HG03457 (cell line): Measurements from ENCODE around the gene ZNF446.
"Not testable (repeated sequence)": the region's sequence is repeated elsewhere in the genome, so short reads cannot be mapped to it uniquely, and the experiment has no call there.

ENCODE experiments used
- ATAC-seq: cut with Tn5 transposase; IDR thresholded peaks from one replicate; pipeline ENCODE4 v1.9.1; 2021; ENCODE audit warnings: moderate number of reproducible peaks; ENCODE audit not compliant: unreplicated experiment

The ZNF446 gene

DNA sequence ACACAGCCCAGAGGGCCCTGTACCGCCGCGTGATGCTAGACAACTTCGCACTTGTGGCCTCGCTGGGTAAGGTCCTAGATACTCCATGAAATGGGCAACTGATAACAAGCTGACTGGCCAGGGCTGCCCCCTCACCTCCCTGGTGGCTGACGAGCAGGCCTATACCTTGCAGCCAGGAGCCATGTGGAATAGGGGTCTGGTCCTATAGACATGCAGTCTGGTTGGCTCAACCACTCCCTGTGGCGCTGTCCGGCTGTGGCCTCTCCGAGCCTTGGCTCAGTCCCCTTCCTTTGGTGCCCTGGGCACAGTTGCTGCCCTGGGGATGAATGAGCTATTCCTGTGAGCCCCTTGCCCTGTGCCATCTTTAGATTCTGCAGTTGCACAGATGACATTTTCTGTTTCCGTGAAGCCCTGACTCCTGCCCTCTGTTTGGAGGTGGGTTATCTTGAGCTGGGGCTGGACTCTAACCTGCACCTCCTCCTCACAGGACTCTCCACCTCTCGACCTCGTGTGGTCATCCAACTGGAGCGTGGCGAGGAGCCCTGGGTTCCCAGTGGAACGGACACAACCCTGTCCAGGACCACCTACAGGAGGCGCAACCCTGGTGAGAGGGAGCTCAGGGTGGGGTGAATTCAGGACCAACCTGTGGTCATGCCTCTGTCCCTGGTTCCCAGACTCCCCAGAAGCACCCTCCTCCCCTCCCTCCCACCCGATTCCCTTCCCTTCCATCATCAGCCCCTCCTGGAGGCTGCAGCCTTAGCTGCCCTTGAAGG is 6.7 kb upstream of the ZNF446 start:
- no peak for ATAC-seq

DNA sequence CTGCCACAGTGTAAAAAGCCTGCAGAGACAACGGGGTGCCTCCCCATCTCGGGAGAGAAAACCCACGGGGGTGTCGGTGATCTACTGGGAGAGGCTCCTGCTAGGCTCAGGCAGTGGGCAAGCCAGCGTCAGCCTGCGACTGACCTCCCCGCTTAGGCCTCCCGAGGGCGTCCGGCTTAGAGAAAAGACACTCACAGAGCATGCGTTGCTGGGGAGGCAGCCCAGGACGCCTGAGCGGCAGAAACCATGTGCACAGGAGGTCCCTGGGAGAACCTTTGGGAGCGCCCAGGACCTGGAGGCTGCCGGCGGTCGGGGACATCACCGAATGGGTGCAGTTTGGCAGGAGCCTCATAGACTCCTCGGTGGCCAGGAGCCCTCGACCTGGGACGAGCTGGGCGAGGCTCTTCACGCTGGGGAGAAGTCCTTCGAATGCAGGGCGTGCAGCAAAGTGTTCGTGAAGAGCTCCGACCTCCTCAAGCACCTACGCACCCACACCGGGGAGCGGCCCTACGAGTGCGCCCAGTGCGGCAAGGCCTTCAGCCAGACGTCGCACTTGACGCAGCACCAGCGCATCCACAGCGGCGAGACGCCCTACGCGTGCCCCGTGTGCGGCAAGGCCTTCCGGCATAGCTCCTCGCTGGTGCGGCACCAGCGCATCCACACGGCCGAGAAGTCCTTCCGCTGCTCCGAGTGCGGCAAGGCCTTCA is 5.2 kb upstream of the ZNF446 start:
- ATAC-seq = not testable (repeated sequence)

GRCh38 chr19:58471736-58472135 is 4.4 kb upstream of the ZNF446 start:
- no peak for ATAC-seq

GRCh38 chr19:58473775-58474174 is 2.4 kb upstream of the ZNF446 start:
- no peak for ATAC-seq

DNA sequence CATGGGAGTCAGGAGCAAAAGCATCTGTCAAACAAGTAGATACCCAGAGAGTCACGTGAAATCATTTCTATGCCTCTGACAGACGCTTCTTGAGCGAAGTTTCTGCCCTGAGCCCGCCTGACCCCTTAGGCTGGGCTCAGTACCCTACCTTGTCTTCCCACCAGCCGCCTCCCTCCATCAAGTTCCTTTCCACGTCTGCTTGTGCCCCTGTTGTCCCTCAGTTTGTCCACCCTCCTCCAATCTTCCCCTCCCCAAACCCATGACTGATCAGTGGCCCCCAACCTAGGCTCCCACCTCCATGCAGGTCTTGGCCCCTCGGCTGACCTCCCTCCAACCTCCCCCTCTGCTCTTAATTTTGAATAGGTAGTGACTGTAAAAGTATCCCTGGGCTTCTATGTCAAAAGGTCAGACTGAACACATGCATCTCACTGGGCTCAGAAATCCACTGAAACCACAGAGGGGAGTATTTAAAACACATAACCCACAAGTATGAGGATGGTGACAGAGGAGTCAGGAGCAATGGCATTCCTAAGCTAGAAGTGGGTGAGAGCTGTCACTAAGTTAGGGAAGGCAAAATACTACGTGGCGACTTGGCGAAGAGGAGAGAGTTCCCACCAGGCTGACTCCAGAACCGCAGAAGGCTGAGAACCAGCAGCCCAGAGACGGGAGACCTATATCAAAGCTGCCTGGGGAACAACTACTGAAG is 1.7 kb upstream of the ZNF446 start:
- ATAC-seq = no peak

GRCh38 chr19:58474997-58475713 is 997 bp upstream of the ZNF446 start:
- ATAC-seq = no peak

GRCh38 chr19:58476498-58477015 is 405 bp downstream of the ZNF446 start:
- no peak for ATAC-seq

DNA sequence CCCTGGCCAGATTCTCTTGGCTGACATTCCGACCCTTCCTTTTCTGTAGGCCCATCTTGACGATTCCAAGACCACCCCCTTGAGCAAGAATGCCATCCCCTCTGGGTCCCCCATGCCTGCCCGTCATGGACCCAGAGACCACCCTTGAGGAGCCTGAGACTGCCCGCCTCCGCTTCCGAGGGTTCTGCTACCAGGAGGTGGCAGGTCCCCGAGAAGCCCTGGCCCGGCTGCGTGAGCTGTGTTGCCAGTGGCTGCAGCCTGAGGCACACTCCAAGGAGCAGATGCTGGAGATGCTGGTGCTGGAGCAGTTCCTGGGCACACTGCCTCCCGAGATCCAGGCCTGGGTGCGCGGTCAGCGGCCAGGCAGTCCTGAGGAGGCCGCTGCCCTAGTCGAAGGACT is 978 bp downstream of the ZNF446 start:
- ATAC-seq = no peak

GRCh38 chr19:58477871-58478270 is 1.7 kb downstream of the ZNF446 start:
- no peak for ATAC-seq

DNA sequence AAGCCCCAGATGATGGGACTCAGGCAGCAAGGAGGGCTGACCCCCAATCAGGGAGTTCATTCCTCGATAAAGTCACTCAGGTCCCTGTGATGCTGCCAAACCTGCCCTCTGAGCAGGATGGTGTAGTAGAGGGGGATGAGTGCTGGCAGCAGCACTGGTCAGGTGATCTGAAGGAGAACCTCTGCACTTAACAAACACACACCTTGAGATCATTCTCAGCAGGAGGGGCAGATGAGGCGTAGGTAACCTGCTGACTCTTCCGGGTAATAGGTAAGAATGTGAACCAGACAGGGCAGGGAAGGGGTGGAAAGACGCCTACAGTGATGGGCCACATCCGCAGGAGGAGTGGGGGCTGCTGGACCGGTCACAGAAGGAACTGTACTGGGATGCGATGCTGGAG is 3.2 kb downstream of the ZNF446 start:
- ATAC-seq = no peak

DNA sequence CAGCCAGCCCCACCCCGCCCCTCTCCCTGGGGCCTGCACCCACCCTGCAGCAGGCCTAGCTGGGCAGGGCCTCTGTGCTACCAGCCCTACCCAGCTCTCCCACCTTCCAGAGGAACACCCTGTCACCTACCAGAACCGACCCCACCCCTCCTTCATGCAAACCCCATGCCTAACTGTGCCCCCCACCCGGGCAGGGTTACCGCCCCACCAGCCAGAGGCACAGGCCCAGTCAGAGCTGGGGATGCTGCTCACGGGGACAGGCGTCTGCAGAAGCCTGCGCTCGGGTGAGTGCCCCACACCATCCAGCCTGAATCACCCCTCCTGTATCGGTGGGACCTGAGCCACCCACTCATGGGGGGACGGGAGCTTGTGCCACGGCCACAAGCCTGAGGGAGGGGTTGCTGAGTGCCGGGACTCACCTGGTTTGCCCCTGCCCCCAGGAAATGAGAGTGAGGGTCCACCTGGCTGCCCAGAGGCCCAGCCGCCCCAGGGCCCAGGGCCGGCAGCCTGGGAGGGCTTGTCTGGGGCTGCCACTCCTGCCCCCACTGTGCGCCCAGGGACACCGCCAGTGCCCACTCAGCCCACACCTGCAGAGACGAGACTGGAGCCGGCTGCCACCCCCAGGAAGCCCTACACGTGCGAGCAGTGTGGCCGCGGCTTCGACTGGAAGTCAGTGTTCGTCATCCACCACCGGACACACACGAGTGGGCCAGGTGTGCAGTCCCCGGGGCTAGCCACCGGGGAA is 3.8 kb downstream of the ZNF446 start:
- no peak for ATAC-seq

- no peak for ATAC-seq
These were observed 4.3 kb downstream of the ZNF446 start for GRCh38 chr19:58480481-58480830.

DNA sequence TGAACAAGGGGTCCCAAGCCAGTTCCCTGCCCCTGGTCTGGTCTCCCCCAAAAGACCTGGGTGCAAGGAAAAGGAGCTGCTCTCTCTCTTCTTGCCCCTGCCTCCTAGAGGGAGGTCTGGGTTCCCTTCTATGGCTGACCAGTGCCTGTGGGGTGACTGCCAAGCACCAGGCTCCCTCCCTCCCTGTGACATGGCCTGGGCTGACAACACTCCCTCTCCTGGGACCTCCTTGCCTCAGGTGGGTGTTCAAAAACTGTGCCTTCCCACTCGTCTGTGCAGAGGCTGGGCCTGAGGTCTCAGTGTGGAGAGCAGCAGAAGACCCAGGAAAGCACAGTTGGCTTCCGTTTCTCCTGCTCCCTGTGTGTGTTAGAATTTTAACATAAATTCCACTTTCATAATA is 4.7 kb downstream of the ZNF446 start:
- no peak for ATAC-seq

DNA sequence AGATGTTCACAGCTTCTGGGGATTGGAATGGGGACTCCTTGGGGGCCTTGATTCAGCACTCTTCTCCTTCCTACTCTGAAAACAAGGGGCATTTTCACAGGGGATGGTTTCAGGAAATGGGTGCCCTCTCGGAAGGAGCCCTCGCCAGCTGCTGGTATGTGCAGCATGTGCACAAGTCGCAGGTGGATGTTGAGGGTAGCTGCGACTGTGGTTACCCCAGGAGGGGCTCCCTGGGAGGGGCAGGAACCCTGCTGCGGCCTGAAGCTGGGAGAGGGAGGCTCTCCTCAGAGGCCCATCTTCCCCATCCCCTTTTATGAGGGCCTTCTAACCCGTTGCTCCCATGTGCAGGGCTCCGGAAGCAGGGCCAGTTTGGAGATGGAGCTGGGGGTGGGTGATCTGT is 6.2 kb downstream of the ZNF446 start:
- ATAC-seq = no peak

DNA sequence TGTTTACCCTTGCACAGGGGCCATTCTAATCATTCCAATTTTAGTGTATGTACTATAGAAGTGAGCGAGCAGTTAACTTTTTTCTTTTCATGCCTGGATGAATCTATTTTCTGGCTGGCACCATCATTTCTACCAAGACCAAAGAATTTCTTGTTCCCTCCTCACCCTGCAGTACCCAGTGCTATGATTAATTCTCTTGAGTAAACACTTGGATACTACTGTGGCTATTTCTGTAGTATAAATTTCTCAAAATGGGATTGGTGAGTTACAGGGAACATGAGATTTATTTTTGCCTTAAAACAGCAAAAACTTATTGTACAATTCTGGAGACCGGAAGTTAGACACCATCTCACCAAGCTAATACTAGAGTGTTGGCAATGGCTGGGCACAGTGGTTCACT is 7.6 kb downstream of the ZNF446 start:
- no peak for ATAC-seq

DNA sequence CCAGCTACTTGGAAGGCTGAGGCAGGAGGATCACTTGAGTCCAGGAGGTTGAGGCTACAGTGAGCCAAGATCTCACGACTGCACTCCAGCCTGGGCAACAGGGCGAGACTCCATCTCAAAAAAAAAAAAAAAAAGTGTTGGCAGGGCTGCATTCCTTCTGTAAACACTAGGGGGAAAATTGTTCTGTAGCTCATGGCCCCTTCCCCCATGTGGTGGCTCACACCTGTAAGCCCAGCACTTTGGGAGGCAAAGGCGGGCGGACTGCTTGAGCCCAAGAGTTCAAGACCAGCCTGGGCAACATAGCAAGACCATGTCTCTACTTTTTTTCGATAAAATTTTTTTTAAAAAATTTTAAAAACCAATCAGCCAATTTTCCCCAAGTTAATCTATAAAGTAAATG is 8.2 kb downstream of the ZNF446 start:
- not testable (repeated sequence) for ATAC-seq

GRCh38 chr19:58491393-58491792 is 15.2 kb downstream of the ZNF446 start:
- ATAC-seq = no peak

GRCh38 chr19:58492265-58492664 is 16.1 kb downstream of the ZNF446 start:
- ATAC-seq = no peak

GRCh38 chr19:58497634-58498170 is 21.6 kb downstream of the ZNF446 start:
- ATAC-seq = no peak

- ATAC-seq = no peak
These were observed 22.3 kb downstream of the ZNF446 start for GRCh38 chr19:58498316-58499020.
